OCI-LY7 (cell line): ENCODE data around the gene LARP1. TPM values are rescaled to one million over a fixed set of nuclear protein-coding genes. Genes with fewer than 3 reads are reported as not detected.
"Not testable (repeated sequence)": the region's sequence is repeated elsewhere in the genome, so short reads cannot be mapped to it uniquely, and the experiment has no call there.

Experiments
- BruUV-seq: library from RNA; stranded (reverse); fragments of 400-500 nt; replicated peaks from 2 replicates; lab custom pipeline; 2021; lab: Mats Ljungman, UMichigan
- CTCF ChIA-PET: fragments of 300-600 bp; sonication (Branson Sonifier 250); formaldehyde crosslinking; loops from one replicate; lab custom pipeline; 2022; ENCODE audit warnings: antibody characterized with exemption; ENCODE audit not compliant: unreplicated experiment; lab: Charles Lee
- POLR2A ChIA-PET: fragments of 300-600 bp; sonication (Branson Sonifier 250); formaldehyde crosslinking; loops from one replicate; lab custom pipeline; 2022; ENCODE audit warnings: antibody characterized with exemption; lab: Charles Lee
- DNase-seq: peaks from one replicate; pipeline ENCODE4 v3.0.0-alpha.2; 2015; ENCODE audit warnings: low spot score
- H2AFZ ChIP-seq: fragments of 200-600 bp; sonication (generic), shearing (Covaris generic); 2 replicates; pipeline ENCODE4 v1.6.1; 2014; ENCODE audit warnings: mild to moderate bottlenecking, antibody characterized with exemption, low read length, moderate library complexity
- H3K27ac ChIP-seq: fragments of 200-600 bp; sonication (generic); 2 replicates; pipeline ENCODE4 v1.5.1; 2014; ENCODE audit warnings: mixed run types, low read depth, mild to moderate bottlenecking, moderate library complexity, low read length, inconsistent platforms; ENCODE audit not compliant: poor library complexity, severe bottlenecking
- H3K36me3 ChIP-seq: fragments of 200-600 bp; sonication (generic); 2 replicates; pipeline ENCODE4 v1.6.1; 2014; ENCODE audit warnings: mild to moderate bottlenecking, antibody characterized with exemption, low read length, moderate library complexity, mixed read lengths; ENCODE audit not compliant: insufficient read depth
- H3K4me1 ChIP-seq: fragments of 200-600 bp; sonication (generic); 2 replicates; pipeline ENCODE4 v1.5.1; 2014; ENCODE audit warnings: mild to moderate bottlenecking, low read length; ENCODE audit not compliant: insufficient read depth, poor library complexity, severe bottlenecking
- H3K4me2 ChIP-seq: fragments of 200-600 bp; sonication (generic); 2 replicates; pipeline ENCODE4 v1.6.1; 2014; ENCODE audit warnings: mild to moderate bottlenecking, low read length
- H3K4me3 ChIP-seq: fragments of 200-600 bp; sonication (generic); 2 replicates; pipeline ENCODE4 v1.5.1; 2014; ENCODE audit warnings: mild to moderate bottlenecking, low read depth, low read length; ENCODE audit not compliant: poor library complexity, severe bottlenecking
- H3K79me2 ChIP-seq: fragments of 200-600 bp; sonication (generic); 2 replicates; pipeline ENCODE4 v1.6.1; 2016; ENCODE audit warnings: low read depth, mild to moderate bottlenecking, low read length, moderate library complexity, mixed read lengths; ENCODE audit not compliant: insufficient read depth
- H3K9me2 ChIP-seq: fragments of 200-600 bp; sonication (generic); 2 replicates; pipeline ENCODE4 v1.6.1; 2016; ENCODE audit warnings: mild to moderate bottlenecking, low read length, mixed read lengths; ENCODE audit not compliant: insufficient read depth
- H3K9me3 ChIP-seq: fragments of 200-600 bp; sonication (generic); 2 replicates; pipeline ENCODE4 v1.6.1; 2014; ENCODE audit warnings: mild to moderate bottlenecking, mixed run types, low read length, mixed read lengths
- H4K20me1 ChIP-seq: fragments of 200-600 bp; sonication (generic); 2 replicates; pipeline ENCODE4 v1.6.1; 2014; ENCODE audit warnings: mild to moderate bottlenecking, antibody characterized with exemption, low read length, moderate library complexity, mixed read lengths; ENCODE audit not compliant: insufficient read depth
- CTCF ChIP-seq: fragments of 200-600 bp; sonication (generic); conservative IDR thresholded peaks from 2 replicates; pipeline ENCODE4 v1.5.1; 2014; ENCODE audit warnings: mild to moderate bottlenecking, antibody characterized with exemption, low read length, moderate library complexity, mixed read lengths
- EZH2phosphoT487 ChIP-seq: fragments of 200-600 bp; sonication (generic); IDR thresholded peaks from 2 replicates; pipeline ENCODE4 v1.6.1; 2018; ENCODE audit warnings: low read depth, borderline replicate concordance, mild to moderate bottlenecking, mixed run types, antibody characterized with exemption, low read length, moderate library complexity, mixed read lengths
- intact Hi-C: fragments of 100-400 bp; cut with micrococcal nuclease; formaldehyde crosslinking; loops from one replicate; pipeline ENCODE4 v1.10.0; 2022; ENCODE audit not compliant: unreplicated experiment
- total RNA-seq, 2 experiments: library from RNA; depleted of rRNA in 1 of 2; stranded (reverse); fragments of >200 nt in 1 of 2; shearing (Covaris generic) in 1 of 2; gene quantifications; 2 replicates each; pipeline ENCODE4 v1.2.3, GENCODE V29; 2014 to 2022

LARP1 gene
- total RNA-seq, 2 experiments from 2014 or later: 71.1 to 274 TPM

- POLR2A ChIA-PET: no interaction called here
Observed at GRCh38 chr5:154830596-154830995, 75.4 kb downstream of the LARP1 start.

DNA sequence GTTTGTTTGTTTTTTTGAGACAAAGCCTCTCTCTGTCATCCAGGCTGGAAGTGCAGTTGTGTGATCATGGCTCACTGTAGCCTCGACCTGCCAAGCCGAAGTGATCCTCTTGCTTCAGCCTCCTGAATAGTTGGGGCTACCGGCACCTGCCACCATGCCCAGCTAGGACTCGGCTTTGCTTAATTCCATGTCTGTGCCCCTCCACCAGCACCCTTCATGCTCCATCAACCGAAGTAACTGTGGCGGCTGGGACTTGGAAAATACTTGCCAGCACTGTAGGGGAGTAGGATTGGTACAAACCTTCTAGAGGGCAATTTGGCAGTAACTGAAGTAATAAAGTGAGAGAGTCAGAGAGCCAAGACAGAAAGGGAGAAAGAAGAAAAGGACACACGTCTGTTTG, 76.3 kb downstream of the LARP1 start:
- TF ChIP-seq CTCF (no peak), EZH2phosphoT487 (no peak)
- intact Hi-C loops: no loop called here
- H3K4me1 ChIP-seq: no peaks in the 10 kb centered on the region
- H3K9me3 ChIP-seq: no peaks in the 10 kb centered on the region
- H3K9me2 ChIP-seq: no peaks in the 10 kb centered on the region
- DNase-seq: no peak
- no peaks in the 10 kb centered on the region for H4K20me1 ChIP-seq
- H2AFZ ChIP-seq: no peak overlapping the region
- H3K4me3 ChIP-seq: no peak overlapping the region
- no peak overlapping the region for H3K4me2 ChIP-seq
- POLR2A ChIA-PET: interaction anchor here (0.5 kb wide), 1 partner anchor 199 kb away, joined by 5 read pairs; no protein-coding TSS in a partner anchor
- BruUV-seq: no TSS peak
- CTCF ChIA-PET: no interaction called here
- no peaks in the 10 kb centered on the region for H3K79me2 ChIP-seq
- H3K36me3 ChIP-seq: peaks cover 60% of the 10 kb centered on the region
- no peak overlapping the region for H3K27ac ChIP-seq

More at GRCh38 chr5:154830596-154830995, 75.4 kb downstream of the LARP1 start:
- Histone ChIP-seq H3K4me1 (no peaks in the 10 kb centered on the region), H3K9me3 (no peaks in the 10 kb centered on the region), H3K36me3 (peaks cover 60% of the 10 kb centered on the region), H3K9me2 (no peaks in the 10 kb centered on the region), H3K4me2 (no peak overlapping the region), H4K20me1 (no peaks in the 10 kb centered on the region), H3K27ac (no peak overlapping the region), H3K79me2 (no peaks in the 10 kb centered on the region), H3K4me3 (no peak overlapping the region), H2AFZ (no peak overlapping the region)
- BruUV-seq: no TSS peak
- intact Hi-C loops: no loop called here
- no peak for TF ChIP-seq EZH2phosphoT487
- TF ChIP-seq CTCF: no peak
- DNase-seq: no peak
- CTCF ChIA-PET: no interaction called here

- H3K79me2 ChIP-seq, CTCF ChIA-PET, H3K27ac ChIP-seq, H3K9me2 ChIP-seq, DNase-seq, BruUV-seq, intact Hi-C loops, H3K4me2 ChIP-seq, H4K20me1 ChIP-seq, H2AFZ ChIP-seq, H3K9me3 ChIP-seq, H3K4me1 ChIP-seq, H3K4me3 ChIP-seq: not testable (repeated sequence)
- peaks cover 52% of the 10 kb centered on the region for H3K36me3 ChIP-seq
- POLR2A ChIA-PET: interaction anchor here (0.5 kb wide), 1 partner anchor 20 kb away, joined by 3 read pairs; no protein-coding TSS in a partner anchor
Observed at GRCh38 chr5:154832804-154833203, 77.6 kb downstream of the LARP1 start.
